HG03103 (cell line): ENCODE data around the gene TTC31.
"Not testable (repeated sequence)": the region's sequence is repeated elsewhere in the genome, so short reads cannot be mapped to it uniquely, and the experiment has no call there.

Experiments used
- ATAC-seq: cut with Tn5 transposase; IDR thresholded peaks from one replicate; pipeline ENCODE4 v1.9.1; 2021; ENCODE audit warnings: low read depth; ENCODE audit not compliant: unreplicated experiment

Gene TTC31

DNA sequence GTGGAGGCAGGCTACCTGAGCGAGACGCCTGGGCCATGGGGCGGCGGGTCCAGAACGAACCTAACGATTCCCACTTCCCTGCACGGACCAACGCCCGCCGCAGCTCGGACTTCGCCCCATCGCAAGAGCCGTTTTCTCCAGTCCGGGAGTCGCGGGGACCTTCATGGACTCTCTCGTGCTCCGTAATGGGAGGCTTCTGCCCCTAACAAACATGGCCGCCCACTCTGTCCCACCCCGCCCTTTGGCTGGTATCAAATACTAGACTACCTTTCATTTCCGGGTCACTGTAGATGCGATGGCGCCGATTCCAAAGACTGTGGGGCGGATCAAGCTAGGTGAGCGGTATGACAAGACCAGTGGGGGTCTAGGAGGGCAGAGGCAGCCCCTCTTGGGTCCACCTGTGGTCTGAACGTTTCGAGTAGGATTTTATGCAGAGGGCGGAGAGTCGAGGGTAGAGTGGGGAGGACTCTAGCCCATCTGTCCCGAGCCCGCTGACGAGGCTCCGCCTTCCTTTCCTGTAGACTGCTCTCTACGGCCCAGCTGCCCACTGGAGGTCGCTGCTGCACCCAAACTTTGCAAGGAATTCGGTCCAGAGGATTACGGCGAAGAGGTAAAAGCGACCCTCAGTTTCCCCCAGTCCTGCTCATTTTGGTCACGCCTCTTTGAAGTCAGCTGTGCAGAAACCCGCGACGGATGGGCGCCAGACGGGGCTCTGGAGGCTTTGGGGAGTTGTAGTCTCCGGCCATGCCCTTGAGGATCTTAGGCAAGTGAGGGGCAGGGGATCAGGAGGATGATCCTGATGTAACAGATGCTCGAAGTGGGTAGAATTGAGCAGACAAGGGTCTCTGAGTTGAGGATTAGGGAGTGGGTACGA lies at the start of gene TTC31, which contains the start of gene CCDC142:
Gene TTC31 (plus strand): TSS at position 281 of the 874 bp plus-strand sequence. CDS start 15 bp downstream, at position 296.
Gene CCDC142 (minus strand): TSS at position 198 of the 874 bp plus-strand sequence. CDS start 161 bp downstream, at position 37.
- peak; percentile 77 for ATAC-seq

DNA sequence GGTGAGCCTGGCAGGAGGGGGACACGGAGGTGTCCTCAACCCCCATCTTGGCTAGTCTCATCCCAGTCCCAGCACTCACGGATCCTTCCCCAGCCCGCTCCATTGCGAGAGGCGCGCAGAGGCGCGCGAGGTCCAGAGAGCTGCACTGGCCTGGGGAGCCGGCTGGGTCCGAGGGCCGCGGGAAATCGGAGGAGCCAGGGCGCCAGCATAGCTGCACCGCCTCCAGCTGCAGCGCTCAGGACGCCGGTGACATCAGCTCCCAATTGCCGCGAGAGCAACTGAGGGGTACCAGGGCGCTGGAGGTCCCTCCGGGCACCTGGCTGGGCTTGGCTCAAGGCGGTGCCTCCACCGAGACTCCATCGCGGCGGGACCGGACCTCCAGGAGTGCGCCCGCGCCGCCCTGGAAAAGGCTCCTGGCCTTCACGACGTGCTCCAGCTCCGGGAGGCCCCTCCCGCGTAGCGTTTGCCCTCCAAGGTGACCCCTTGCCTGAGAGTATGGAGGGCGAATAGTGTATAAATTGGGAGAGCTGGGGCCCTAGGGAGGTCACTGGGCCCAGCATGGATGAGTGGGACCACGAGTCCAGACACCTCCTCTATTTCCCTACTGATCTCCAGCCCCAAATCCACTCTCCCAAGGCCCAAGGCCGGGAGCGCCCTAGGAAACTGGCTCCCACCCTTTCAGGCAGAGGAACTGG lies 46.6 kb upstream of the TTC31 start:
- ATAC-seq, result no peak

DNA sequence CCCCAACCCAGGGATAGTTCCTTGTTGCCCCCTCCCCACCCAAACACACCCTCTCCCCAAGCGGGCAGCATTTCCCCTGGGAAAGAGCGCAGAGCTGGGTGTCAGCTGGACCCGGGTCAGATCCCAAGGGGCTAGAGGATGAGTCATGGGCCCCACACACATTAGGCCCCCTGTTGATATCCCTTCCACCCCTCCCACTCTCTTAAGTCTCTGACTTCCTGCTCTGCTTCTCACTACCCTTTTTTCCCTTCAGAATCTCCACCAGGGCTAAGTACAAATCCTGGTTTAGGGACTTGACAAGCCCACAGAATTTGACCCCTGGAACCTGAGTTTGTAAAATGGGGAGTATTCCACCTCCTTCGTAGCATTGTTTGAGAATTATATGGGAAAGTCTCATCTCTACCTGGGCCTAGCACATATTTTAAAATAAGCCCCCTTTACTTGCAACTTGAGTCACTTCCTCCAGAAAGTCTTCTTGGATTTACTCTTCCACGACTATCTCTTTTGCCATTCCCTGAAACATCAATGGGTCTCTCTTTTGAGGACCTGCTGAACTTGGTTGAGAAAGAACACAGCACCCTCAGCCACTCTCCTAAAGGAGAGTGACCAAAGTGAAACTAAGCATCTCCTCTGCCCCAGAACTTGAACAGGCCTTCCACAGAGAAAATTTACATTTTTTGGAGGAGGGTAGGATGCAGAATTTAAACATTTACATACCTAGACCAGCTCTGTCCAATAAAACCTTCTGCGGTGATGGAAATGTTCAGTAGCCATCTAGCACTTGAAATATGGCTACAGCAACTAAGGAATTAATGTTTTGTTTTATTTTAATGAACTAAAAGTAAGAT lies 45.8 kb upstream of the TTC31 start:
- ATAC-seq, result no peak

DNA sequence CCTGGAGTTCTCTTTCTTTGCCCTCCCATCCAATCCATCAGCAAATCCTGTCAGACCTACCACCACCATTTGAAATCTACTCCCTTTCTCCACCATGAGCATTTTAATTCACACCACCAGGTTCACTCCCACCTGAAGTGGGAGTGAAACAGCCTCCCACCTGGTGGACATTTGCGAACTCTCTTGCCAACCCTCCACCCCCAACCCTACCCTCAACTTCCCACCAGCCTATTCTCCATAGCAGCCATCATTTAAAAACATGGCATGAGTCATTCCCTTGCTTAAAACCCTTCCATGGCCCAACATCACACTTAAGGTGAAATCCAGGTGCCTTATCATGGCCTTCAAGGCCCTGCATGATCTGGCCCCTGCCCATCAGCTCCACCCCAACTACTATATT lies 44.6 kb upstream of the TTC31 start:
- no peak for ATAC-seq

DNA sequence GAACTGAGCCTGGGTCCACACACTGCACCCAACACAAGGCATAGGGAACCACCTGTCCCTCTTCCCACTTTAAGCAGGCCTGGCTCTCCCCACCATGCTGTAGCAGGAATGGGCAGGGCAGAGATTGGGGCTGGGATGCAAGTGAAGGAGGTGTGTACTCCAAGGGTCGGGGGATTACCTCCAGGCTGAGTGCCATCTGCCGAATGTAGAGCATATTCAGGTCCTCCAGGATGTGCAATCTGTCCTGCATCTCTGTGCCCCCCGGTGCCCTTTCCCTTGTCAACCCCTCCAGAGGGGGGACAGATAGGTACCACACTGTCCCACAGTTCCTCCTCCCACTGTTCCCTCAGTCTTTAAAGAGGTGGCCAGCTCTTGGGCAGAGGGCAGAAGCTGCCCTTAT lies 43.5 kb upstream of the TTC31 start:
- ATAC-seq, result no peak

DNA sequence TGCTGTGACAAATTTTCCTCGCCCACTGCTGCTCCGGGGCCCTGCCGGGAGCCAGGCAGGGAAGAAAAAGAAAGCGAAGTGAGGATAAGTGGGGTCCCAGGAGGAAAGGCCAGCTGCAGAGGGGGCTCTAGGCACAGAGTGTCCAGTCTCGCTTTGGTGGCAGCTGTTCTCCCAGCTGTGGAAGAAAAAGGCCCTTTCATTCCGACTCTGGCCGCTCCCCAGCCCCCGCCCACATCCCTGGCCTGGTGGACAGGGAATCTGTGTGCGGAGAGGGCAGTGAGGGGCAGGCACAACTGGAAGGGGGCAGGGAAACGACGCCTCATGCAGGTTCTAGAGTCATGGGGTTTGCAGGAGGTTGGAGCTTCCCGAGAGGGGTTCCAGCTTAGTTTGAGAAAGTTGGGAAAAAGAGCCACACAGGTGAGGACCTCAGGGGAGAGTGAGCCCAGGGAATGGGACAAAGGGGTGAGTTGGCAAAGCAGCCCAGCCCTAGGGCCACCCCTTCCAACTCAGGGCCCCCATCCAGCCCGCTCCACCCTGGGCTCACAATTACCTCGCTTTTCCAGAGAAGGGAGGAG lies 43.0 kb upstream of the TTC31 start:
- no peak for ATAC-seq

DNA sequence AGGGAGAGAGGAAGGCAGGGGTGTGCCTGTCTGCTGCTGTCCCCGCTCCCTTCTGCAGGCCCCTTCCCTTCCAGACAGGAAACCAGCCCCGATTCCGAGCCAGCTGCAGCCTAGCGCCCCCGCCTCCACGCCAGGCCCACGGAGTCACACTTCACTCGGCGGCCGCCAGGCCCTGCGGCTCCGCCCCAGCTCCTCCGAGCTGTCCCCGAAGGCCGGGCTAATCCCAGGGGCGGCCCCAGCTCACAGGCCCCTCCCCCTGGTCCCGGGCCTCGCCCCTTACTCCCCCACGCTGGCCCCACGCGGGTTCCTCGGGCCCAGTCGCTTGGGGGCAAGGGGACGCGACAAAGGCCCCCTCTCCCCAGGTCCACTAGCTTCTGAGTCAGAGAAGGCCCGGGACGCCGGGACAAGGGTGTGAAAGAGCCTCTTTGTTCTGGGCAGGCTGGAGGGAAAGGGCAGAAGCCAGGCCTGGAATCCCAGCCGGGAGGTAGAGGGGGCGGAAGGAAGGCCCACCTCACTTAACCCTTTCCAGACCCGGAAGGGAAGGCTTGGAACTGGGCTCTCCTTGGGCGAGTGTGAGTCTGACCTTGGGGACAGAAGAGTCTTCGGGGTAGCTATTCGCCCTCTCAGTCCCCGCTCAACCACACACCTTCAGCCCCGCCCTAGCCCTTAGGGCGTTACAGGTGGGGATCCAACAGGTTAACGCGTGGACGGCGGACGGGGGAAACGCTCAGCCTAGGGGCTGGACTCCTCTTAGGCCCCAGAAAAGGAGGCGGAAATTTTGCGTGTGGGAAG lies 42.3 kb upstream of the TTC31 start:
- ATAC-seq, result peak; percentile 63

DNA sequence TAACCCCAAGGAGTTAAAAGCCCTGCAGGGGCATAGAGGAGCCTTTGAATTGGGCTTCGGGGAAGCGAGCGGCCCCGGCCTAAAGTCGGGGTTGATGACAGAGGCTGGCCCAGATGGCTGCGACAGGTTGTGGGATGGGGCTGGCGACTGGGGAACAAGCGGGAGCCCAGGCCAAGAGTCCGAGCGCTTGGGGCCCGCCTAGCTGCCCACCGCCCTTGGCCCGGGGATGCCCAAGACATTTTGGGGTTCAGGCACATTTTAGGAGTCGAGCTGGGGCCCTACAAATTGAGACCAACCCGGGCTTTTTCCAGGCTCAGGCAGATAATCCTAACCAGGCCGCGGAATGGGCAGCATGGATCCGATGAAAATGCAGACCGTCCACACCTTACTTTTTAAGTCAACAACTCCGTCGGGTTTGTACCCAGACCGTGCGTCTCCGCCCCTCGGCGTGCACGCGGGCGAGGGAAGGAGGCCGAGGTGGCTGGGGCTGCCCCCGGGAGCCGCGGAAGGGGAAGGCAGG lies 41.7 kb upstream of the TTC31 start:
- ATAC-seq, result no peak

DNA sequence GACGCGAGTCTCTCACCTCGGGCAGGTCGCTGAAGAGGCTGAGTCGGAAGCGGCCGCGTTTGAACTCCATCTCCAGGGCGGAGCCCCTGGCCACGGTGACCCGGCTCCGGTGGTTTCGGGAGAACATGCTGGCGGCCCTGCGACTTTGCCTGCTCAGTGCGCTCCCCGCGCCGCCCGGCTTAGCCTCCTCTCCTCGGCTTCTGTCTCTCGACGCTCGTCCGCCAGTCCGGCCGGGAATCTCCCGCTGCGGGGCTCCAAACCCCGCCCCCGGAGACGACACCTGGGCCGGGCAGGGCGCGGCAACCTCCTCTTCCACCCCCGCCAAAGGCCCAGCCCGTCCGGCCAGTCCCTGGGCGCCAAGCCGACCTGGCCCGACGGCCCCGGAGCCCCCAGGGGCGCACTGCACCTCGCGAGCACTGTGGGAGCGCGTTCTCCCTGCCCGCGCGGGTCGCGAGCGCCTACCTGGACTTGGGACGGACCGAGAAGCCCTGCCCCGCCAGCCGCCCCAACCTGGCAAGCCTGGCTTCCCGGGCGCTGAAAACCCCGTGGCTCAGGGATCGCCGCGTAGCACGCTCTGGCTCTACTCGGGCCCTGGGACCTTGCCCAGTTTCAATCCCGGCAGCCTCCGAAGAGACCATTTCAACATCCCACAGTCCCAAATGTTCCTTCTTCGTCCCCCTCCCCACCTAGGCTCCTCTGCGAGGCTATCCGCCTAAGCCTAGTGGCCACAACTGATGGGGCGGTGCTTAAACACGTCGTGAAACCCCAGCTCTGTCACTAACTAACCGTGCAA lies 41.0 kb upstream of the TTC31 start, which contains the start of gene RTKN:
Gene RTKN (minus strand): TSS at position 248 of the 793 bp plus-strand sequence. CDS start 121 bp downstream, at position 127.
- ATAC-seq, result no peak

DNA sequence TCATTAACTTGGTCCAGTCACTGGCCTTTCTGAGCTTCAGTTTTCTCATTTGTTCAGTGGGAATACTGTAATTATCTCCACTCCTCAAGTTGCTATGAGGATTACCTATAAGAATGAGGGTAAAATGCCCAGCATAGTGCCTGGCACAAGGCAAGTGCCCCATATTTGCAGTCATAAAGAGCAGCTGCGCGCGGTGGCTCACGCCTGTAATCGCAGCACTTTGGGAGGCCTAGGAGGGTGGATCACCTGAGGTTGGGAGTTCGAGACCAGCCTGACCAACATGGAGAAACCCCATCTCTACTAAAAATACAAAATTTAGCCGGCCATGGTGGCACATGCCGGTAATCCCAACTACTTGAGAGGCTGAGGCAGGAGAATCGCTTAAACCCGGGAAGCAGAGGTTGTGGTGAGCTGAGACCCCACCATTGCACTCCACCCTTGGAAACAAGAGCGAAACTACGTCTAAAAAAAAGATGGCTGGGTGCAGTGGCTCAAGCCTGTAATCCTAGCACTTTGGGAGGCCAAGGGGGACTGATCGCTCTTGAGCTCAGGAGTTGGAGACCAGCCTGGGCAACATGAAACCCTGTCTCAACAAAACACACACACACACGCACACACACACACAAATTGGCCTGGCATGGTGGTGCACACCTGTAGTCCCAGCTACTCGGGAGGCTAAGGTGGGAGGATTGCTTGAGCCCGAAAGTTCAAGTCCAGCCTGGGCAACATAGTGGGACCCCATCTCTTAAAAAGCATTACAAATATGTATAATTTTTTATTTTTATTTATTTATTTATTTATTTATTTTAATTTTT lies 40.2 kb upstream of the TTC31 start:
- not testable (repeated sequence) for ATAC-seq

DNA sequence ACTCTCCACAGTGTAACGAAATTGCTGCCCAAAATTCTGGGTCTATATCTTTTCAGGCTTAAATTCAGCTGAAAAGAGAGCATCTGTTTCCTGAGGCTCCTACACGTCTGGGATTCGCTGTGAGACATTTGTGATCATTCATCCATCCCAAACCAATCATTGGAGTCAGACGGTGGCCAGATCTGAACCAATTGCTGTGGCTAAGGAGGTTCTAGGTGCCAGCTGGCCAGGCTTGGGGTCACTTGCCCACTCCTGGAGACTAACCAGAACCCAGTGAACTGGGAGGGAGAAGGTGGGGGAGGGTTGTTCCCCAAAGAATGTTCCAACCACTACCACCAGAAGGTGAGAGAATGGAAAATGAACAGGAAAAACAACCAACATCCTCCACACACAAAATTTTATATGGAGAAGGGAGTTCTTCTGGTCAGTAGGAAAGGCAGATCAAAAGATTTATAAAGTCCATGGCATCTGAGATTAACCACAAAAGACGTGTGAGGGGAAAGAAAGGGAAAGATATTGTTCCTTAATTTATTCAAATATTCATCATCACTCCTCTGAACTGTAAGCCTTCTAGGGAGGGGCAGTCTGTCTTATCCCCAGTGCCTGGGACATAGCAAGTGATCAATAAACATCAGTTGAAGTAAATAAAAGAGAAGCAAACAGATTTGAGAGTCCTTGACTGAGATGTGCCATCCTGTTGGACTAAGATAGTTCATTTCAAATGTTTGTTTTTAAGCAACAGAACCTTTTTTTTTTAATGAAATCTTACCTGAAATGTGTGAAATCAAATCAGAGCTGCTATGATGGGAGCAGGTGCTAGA lies 38.2 kb upstream of the TTC31 start:
- ATAC-seq, result no peak

DNA sequence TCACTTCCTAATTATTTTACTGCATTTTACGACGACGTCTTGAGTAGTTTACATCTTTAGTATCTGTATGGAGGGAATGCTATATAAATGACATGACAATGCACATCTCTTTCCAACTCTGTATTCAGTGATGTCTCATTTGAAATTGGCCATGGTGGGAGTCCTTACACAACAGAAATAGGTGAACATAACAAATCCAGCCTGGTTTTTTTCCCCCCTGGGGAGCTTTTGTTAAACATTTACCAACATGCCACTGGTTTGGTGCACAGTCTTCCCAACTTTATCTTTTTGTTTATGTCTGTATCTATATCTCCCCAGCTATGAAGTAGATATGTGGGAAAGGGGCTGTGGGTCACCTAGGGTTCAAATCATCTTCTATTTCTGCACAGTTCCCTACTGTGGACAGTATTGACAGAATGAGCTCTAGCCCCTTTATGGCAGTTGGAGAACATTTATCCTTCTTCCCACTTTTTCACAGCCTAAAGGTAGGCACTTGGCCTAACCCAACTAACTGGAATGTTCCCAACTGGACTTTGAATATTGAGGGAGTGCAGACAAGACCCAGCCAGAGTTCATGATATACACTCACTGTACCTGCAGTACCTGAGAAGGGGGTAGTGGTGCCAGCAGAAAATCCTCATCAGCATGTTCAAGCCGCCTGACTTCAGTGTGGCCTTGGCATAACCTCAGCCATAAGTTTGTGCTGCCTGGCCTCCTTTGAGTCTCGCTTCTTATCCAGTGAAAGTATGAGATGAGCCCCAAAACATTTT lies 35.5 kb upstream of the TTC31 start:
- ATAC-seq, result no peak

DNA sequence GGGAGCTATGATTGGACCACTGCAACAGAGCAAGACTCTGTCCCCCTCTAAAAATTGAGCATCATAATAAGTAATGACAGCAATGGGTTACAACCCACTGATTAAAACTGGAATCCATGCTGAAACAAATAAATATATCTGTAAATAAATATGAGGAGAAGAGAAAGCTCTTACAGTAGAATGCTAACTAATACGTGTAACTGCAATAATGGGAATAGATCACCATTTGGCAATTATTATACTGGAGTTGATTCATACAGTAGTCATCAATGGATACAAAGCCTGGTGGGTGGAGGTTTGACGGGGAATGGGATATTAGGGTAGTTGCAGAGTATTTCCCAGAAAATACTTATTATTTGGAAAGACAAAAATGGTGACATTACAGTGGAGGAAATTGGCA lies 34.1 kb upstream of the TTC31 start:
- ATAC-seq, result no peak

DNA sequence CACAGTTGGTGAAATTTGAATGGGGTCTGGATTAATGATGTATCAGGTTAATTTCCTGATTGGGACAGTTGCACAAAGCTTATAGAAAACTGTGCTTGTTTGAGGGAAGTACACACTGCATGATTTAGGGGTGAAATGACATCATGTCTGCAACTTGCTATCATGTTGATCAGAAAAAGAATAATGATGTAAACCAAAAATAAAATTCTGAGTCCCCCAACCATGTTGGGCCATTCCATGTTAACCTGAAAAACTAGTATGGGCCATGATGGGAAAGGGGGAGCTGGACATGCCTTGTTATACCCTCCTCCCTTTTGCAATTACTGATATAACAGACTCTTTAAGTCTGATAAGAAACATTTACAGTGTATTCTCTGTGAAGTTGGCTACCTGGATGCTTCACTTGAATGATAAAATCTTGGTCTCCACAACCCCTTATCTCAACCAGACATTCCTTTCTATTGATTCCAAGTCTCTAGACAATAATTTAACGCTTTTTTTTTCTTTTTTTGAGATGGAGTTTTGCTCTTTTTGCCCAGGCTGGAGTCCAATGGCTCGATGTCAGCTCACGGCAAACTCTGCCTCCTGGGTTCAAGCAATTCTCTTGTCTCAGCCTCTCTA lies 32.2 kb upstream of the TTC31 start:
- no peak for ATAC-seq

DNA sequence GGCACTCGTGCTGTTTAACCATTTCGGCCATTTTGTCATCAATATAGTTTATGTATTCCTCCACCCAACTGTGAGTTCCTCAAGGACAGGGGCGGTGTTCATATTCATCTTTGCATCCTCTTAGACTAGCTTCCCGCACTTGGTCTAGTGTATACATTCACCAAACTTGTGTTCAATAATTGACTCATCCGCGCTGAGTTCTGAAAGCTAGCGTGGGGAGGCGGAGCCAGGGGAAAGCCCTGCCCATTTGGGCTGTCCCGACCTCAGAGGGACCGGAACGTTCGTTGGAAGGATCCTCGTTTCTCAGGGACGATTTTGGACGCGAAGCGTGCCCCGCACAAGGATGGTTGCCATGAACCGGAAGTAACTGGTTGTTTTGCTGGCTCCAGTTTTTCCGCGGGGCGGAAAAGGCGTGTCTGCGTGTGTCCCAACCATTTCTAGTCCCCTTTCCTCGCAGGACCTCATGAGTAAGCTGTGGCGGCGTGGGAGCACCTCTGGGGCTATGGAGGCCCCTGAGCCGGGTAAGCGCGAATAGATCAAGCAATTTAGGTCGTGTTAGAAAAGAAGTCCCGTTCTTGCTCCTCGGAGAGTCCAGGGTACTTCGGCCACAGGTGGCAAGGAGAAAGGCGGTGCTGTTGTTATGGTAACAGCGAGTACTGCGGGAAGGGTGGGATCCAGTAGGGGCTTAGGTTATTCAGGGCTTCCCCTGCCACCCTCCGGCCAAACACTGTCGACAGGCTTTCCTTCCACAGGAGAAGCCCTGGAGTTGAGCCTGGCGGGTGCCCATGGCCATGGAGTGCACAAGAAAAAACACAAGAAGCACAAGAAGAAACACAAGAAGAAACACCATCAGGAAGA lies 28.0 kb upstream of the TTC31 start, which contains the start of gene INO80B:
Gene INO80B (plus strand): TSS at position 434 of the 858 bp plus-strand sequence. CDS start 30 bp downstream, at position 464.
- ATAC-seq, result peak; percentile 37
